GM12864 (cell line): ENCODE data around the gene FOXP2.

Experiments used
- DNase-seq: peaks from one replicate; pipeline ENCODE4 v3.0.0-alpha.2; 2011; ENCODE audit warnings: low read depth
- H3K4me3 ChIP-seq: 2 replicates; pipeline ENCODE4 v1.5.1; 2011; ENCODE audit warnings: mild to moderate bottlenecking, low read depth, low read length, control low read depth
- TF ChIP-seq, protein P1 (sequence below): IDR thresholded peaks from 2 replicates; pipeline ENCODE4 v1.5.1; 2011; ENCODE audit warnings: low read depth, mild to moderate bottlenecking, moderate library complexity, low read length, control low read depth, inconsistent platforms; ENCODE audit errors: missing control alignments

FOXP2 gene

DNA sequence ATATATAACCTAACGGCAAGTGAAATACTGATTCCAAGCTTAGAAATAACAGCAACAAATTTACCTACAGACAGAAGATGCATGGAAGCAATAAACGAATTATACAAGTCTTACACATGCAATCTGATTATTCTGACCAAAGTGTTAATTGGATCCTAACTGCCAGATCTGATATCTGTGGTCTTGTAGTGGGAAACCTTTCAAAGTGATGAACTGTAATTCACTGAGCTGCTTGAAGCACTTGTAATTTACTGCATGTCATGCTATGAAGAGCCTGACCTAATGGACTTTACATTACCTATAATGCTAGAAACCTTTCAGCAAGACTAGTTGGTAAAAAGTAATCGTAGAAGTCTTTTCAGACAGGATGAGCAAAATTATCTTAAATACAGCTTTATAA lies 205.6 kb downstream of the FOXP2 start:
- DNase-seq: no peak
- TF ChIP-seq, protein P1, sequence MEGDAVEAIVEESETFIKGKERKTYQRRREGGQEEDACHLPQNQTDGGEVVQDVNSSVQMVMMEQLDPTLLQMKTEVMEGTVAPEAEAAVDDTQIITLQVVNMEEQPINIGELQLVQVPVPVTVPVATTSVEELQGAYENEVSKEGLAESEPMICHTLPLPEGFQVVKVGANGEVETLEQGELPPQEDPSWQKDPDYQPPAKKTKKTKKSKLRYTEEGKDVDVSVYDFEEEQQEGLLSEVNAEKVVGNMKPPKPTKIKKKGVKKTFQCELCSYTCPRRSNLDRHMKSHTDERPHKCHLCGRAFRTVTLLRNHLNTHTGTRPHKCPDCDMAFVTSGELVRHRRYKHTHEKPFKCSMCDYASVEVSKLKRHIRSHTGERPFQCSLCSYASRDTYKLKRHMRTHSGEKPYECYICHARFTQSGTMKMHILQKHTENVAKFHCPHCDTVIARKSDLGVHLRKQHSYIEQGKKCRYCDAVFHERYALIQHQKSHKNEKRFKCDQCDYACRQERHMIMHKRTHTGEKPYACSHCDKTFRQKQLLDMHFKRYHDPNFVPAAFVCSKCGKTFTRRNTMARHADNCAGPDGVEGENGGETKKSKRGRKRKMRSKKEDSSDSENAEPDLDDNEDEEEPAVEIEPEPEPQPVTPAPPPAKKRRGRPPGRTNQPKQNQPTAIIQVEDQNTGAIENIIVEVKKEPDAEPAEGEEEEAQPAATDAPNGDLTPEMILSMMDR: no peak
- H3K4me3 ChIP-seq: no peak overlapping the region

DNA sequence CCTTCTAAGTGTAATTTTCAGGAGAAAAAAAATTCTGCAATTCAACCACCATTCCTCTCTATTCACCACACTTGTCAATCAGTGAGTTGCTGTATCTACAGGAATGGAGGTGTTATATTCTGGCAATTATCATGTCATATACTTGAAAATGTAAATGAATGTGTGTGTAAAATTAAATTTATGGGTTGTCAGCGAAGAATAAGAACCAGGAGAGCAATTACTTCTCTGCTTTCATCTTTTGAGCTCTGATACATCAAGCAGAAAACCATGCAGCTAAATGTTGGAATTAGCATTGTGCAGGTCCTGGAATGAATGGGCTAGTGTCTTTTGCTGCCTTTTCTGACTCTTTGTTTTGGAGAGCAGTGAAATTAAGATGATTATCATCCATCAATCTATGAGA lies 207.6 kb downstream of the FOXP2 start:
- no peak overlapping the region for H3K4me3 ChIP-seq
- DNase-seq: no peak
- TF ChIP-seq, protein P1: no peak

DNA sequence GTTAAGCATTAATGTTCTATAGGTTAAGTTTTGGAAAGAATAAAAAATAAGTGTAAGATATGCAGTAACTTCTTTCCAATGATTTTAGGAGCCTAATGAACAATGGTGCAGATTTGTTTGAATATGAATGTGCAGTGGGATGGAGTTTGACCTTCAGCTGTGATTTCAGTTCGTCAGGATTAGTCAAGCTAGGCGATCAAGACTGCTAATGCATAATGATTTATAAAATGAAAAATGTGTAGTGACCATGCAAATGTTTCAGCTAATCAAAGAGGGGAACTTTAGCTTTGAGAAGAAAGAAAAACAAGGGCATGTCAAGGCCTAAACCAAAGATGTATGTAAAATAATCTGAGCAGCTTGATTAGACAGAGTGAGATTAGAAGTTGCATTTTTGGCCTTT lies 208.5 kb downstream of the FOXP2 start:
- TF ChIP-seq, protein P1: no peak
- DNase-seq: no peak
- no peak overlapping the region for H3K4me3 ChIP-seq

DNA sequence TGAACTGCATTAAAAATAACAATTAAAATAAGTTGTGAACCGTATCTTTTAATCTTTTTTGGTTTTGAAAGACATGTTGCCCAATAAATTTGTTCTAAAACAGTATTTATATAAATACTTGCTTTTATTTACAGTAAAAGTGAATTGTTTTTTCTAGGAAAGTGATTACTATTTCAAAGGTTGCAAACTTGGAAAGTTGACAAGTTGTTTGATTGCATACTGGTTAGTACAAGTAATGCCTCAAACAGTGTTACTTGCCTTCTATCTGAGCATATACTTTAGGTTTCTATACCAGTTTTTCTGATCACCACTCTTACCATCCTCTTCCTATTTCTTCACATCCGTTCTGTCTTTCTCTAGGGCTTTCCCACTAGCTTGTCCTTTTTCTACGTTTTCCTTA lies 212.6 kb downstream of the FOXP2 start:
- DNase-seq: no peak
- H3K4me3 ChIP-seq: no peak overlapping the region
- TF ChIP-seq, protein P1: no peak

DNA sequence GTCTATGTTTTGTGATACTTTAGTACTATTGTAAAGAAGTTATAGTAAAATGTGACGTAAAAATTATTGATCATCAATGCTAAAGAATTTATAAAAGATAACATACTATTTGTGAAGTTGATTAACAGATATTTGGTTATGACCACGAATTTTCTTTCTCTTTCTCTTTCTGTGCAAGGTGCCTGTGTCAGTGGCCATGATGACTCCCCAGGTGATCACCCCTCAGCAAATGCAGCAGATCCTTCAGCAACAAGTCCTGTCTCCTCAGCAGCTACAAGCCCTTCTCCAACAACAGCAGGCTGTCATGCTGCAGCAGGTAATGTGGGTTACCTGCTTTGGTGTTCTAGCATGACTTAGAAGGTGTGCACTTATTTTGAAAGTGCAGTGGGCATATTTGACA lies 213.7 kb downstream of the FOXP2 start:
- no peak for DNase-seq
- H3K4me3 ChIP-seq: no peak overlapping the region
- TF ChIP-seq, protein P1: no peak

DNA sequence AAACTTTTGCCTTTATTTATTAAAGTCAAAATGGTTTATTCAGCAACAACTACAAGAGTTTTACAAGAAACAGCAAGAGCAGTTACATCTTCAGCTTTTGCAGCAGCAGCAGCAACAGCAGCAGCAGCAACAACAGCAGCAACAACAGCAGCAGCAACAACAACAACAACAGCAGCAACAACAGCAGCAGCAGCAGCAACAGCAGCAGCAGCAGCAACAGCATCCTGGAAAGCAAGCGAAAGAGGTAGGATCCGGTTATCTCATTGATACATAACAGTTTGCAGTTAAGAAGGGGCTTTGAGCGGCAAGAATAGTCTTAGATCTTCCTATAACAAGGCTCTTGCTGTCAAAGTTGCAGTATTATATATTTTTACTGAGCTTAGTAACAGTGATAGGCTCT lies 215.1 kb downstream of the FOXP2 start:
- TF ChIP-seq, protein P1: no peak
- no peak for DNase-seq
- no peak overlapping the region for H3K4me3 ChIP-seq

DNA sequence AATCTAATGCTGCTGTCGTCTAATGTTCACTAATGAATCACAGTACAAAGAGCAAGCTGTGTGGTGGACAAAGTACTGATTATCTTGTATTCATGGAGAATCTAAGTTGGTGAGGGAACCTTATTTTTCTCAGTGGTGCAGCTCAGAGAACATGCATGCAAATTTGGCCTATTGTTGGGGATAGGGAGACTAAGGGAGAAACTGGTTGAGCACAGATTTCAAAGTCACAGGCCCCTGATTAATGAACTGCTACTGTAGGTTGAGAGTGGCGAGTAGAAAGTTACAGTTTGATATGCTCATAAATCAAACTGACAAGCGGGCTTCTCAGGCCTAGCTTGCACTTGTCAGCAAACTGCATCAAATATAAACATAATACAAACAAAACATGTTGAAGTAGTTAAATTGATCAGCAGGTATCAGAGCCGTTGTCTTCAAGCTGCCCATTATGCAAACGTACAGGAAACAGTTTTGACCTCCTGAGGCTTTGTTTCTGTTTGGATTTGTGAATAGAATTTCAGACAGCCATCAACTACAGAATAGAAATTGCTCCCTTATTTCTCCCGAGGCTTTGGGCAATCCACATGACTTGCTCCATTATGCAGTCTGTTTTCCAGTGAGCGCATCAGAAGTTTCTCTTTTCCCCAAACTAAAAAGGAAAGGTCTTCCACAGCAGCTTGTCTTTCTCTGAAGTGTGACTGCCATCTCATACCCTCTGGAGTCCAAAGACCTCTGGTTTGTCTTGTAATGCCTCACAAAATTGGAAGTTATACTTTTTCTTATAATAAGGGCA lies 215.8 kb downstream of the FOXP2 start:
- TF ChIP-seq, protein P1: no peak
- no peak for DNase-seq
- no peak overlapping the region; the same call in 1 of the 2 replicates for H3K4me3 ChIP-seq
